ENCODE data around the gene TTC6. TPM values are rescaled to one million over a fixed set of nuclear protein-coding genes. Genes with fewer than 3 reads are reported as not detected.

The TTC6 gene
- polyA plus RNA-seq, 2 of the 4 experiments (the other 2 are of a cell fraction) = 0.41 to 1.7 TPM

DNA sequence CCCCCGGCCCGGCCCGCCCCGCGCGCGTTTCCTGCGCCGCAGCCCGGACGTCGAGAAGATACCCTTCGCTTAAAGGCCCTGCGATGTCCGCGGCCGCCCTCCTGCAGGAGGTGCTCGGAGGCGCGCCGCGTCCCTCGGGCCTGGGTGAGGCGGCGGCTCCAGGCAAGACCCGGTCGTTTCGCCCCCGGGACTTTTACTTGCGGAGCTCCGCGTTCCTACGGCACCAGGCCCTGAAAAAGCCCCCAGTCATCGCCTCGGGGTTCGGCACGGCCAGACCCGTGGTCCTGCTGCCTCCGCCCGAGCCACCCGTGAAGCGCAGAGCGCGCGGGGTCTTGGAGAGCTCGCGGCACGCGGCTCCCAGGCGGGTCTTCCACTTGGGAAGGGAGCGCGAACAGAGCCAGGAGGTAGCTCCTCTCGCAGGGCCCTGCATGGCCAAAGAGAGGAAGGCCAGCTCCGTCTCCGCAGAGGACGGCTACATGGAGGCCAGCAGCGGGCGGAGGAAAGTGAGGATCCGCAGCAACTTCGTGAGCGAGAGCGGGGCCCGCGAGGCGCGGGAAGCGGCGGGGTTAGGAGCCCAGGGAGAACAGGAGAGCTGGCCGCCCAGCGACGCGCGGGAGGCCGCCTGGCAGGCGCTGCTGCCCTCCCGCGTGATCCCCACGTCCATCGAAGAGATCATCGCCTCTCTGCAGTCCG lies 26.9 kb downstream of the TTC6 start:
- Histone ChIP-seq H3K9me3 (no peaks in the 10 kb centered on the region), H3K4me1 (0 out of 3 replicates have a peak, but pooled peaks cover 5% of the 10 kb centered on the region), H3K4me2 (no peak overlapping the region), H3K4me3 (no peak overlapping the region), H3K27ac (no peak overlapping the region)
- TF ChIP-seq FOXS1 (CRISPR knock-in tag; IDR thresholded peaks at IDR 0.05) = no peak
- no peak for TF ChIP-seq RFX5 (IDR thresholded peaks at IDR 0.05)
- TF ChIP-seq RNF2 (IDR thresholded peaks at IDR 0.05; ENCODE audit: borderline replicate concordance, low read depth) = no peak
- TF ChIP-seq FOSL2 (IDR thresholded peaks at IDR 0.05) = no peak
- TF ChIP-seq FOSL2 (CRISPR knock-in tag; IDR thresholded peaks at IDR 0.05) = no peak
- no peak for TF ChIP-seq ZFP36 (IDR thresholded peaks at IDR 0.05; ENCODE audit: borderline replicate concordance, partially characterized antibody)
- no peak for TF ChIP-seq JUN (IDR thresholded peaks at IDR 0.05)
- TF ChIP-seq, protein P1, sequence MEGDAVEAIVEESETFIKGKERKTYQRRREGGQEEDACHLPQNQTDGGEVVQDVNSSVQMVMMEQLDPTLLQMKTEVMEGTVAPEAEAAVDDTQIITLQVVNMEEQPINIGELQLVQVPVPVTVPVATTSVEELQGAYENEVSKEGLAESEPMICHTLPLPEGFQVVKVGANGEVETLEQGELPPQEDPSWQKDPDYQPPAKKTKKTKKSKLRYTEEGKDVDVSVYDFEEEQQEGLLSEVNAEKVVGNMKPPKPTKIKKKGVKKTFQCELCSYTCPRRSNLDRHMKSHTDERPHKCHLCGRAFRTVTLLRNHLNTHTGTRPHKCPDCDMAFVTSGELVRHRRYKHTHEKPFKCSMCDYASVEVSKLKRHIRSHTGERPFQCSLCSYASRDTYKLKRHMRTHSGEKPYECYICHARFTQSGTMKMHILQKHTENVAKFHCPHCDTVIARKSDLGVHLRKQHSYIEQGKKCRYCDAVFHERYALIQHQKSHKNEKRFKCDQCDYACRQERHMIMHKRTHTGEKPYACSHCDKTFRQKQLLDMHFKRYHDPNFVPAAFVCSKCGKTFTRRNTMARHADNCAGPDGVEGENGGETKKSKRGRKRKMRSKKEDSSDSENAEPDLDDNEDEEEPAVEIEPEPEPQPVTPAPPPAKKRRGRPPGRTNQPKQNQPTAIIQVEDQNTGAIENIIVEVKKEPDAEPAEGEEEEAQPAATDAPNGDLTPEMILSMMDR (IDR thresholded peaks at IDR 0.05) = no peak
- TF ChIP-seq RCOR1 (IDR thresholded peaks at IDR 0.05; ENCODE audit: low read depth, low read length) = no peak
- TF ChIP-seq MYC (IDR thresholded peaks at IDR 0.05; ENCODE audit: borderline replicate concordance, low read length) = no peak
- TF ChIP-seq TFCP2L1 (CRISPR knock-in tag; IDR thresholded peaks at IDR 0.05) = no peak
- TF ChIP-seq EP300 (IDR thresholded peaks at IDR 0.05) = no peak
- TF ChIP-seq POLR2AphosphoS2 (conservative IDR thresholded peaks at IDR 0.05; ENCODE audit: low read length) = no peak
- no peak for TF ChIP-seq HDAC2 (IDR thresholded peaks at IDR 0.05)
- no peak for TF ChIP-seq BHLHE40 (IDR thresholded peaks at IDR 0.05; ENCODE audit: low read depth, low read length)
- TF ChIP-seq ESRRA (IDR thresholded peaks at IDR 0.05; ENCODE audit: borderline replicate concordance, low read length) = no peak
- FAIRE-seq (no peak), ATAC-seq (no peak), DNase-seq (ENCODE audit: low read depth in 1 of 2, low spot score in 1 of 2) (no peak)
- CTCF ChIA-PET = interaction anchor here (0.9 kb wide), 1 partner anchor 29 kb away, joined by 3 read pairs; no protein-coding TSS in a partner anchor
- POLR2A ChIA-PET = interaction anchor here (0.6 kb wide), 1 partner anchor 1459 kb away, joined by 3 read pairs; no protein-coding TSS in a partner anchor
- WGBS (ENCODE audit: missing lambda C conversion rate) = 95% methylated on average over 77 of the region's 81 CpGs

DNA sequence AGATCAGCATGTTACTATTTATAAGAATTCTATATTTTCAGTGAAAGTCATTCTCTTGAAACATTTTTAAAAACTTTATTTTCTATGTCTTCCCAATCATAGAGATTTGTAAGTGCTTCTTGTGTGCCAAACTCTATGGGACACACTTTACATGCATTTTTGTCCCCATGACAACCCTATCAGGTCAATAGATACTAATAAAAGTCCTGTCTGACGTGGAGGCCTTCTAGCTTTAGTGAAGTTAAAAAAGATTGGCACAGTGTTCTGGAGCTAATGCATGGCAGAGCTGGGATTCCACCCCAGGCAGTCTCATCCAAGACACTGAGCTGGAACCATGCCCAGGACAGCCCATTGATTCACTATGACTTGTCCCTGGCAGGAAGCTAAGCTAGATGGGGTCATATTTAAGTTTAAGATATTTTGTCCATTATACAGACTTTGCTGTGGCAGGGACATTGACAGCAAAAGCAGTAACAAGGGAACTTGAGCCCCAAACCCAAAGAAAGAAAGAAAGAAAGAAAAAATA lies 28.1 kb downstream of the TTC6 start:
- ChIA-PET CTCF (no interaction called here), POLR2A (no interaction called here)
- no peak overlapping the region for H3K27ac ChIP-seq
- no peak overlapping the region for H3K4me3 ChIP-seq
- H3K4me2 ChIP-seq = no peak overlapping the region
- H3K4me1 ChIP-seq = 0 out of 3 replicates have a peak, but pooled peaks cover 5% of the 10 kb centered on the region
- ATAC-seq (peak in 1 of 2 experiments; percentile 53; a peak in 2 of 6 replicates), FAIRE-seq (no peak), DNase-seq (ENCODE audit: low read depth in 1 of 2, low spot score in 1 of 2) (peak in 1 of 2 experiments; percentile 45)
- no peaks in the 10 kb centered on the region for H3K9me3 ChIP-seq
- TF ChIP-seq TFCP2L1 (CRISPR knock-in tag; IDR thresholded peaks at IDR 0.05) (no peak), JUNB (IDR thresholded peaks at IDR 0.05) (0 out of 2 replicates have a peak, but pooled peaks have one; percentile 16)
- 29% methylated on average over 1 of the region's 1 CpG for WGBS (ENCODE audit: missing lambda C conversion rate)

DNA sequence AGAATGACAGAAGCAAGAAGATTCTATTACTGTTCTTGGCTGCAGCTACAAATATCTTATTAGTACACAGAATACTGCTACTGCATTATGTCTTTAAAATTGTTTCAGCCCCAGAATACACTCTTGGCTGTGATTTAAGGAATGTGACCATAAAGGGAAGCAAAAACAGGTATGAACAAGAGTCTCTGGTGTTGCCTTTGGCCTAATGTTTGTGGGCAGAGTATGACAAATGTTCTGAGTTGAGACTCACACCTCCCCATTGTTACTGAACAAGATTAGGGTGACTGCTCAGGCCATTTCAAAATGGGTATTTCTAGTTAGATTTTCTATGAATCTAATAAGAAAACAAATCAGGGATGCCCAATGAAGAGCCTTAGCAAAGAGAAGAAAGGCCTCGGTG lies 28.5 kb downstream of the TTC6 start:
- WGBS (ENCODE audit: missing lambda C conversion rate) = 85% methylated on average over 1 of the region's 1 CpG
- ChIA-PET CTCF (no interaction called here), POLR2A (no interaction called here)
- Histone ChIP-seq H3K4me3 (no peak overlapping the region), H3K9me3 (no peaks in the 10 kb centered on the region), H3K4me1 (0 out of 3 replicates have a peak, but pooled peaks cover 5% of the 10 kb centered on the region), H3K4me2 (no peak overlapping the region), H3K27ac (no peak overlapping the region)
- no peak for FAIRE-seq
- no peak for ATAC-seq
- TF ChIP-seq, protein P2, sequence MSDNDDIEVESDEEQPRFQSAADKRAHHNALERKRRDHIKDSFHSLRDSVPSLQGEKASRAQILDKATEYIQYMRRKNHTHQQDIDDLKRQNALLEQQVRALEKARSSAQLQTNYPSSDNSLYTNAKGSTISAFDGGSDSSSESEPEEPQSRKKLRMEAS (IDR thresholded peaks at IDR 0.05) = no peak
- no peak for TF ChIP-seq RFX5 (IDR thresholded peaks at IDR 0.05)
- no peak for TF ChIP-seq KDM5A (IDR thresholded peaks at IDR 0.05)
- TF ChIP-seq HOXB13 (CRISPR knock-in tag; IDR thresholded peaks at IDR 0.05; ENCODE audit: low read depth) = no peak
- TF ChIP-seq ZSCAN20 (CRISPR knock-in tag; IDR thresholded peaks at IDR 0.05) = no peak
- TF ChIP-seq JUNB (IDR thresholded peaks at IDR 0.05) = no peak
- TF ChIP-seq POLR2A (IDR thresholded peaks at IDR 0.05; ENCODE audit: low read length) = no peak
- TF ChIP-seq RCOR1 (IDR thresholded peaks at IDR 0.05; ENCODE audit: low read depth, low read length) = no peak
- no peak for DNase-seq (ENCODE audit: low read depth in 1 of 2, low spot score in 1 of 2)
